T-helper 1 cell treated with Interleukin-12 subunit alpha and Interleukin-12 subunit beta and Interleukin-4 antibody, amounts not matched to agents 30 μg/mL and 1 μg/mL, for 36 hours (primary cell): ENCODE measurements around the gene ZNF385A.

Source experiments
- H3K27ac Mint-ChIP-seq: one replicate; pipeline ENCODE4 v1.8.0; 2021; ENCODE audit warnings: mild to moderate bottlenecking, mixed read lengths
- H3K27me3 Mint-ChIP-seq: one replicate; pipeline ENCODE4 v1.8.0; 2021; ENCODE audit warnings: low read depth, mixed read lengths
- H3K36me3 Mint-ChIP-seq: one replicate; pipeline ENCODE4 v1.8.0; 2021; ENCODE audit warnings: low read depth, mixed read lengths
- H3K4me1 Mint-ChIP-seq: one replicate; pipeline ENCODE4 v1.8.0; 2021; ENCODE audit warnings: low read depth, mixed read lengths
- H3K4me3 Mint-ChIP-seq: one replicate; pipeline ENCODE4 v1.8.0; 2021; ENCODE audit warnings: mild to moderate bottlenecking, moderate library complexity, mixed read lengths
- H3K9me3 Mint-ChIP-seq: one replicate; pipeline ENCODE4 v1.8.0; 2021; ENCODE audit warnings: mixed read lengths

Gene ZNF385A

GRCh38 chr12:54377797-54378515 lies 6.6 kb downstream of the ZNF385A start:
- no peak overlapping the region for H3K4me3 Mint-ChIP-seq
- H3K4me1 Mint-ChIP-seq: peaks cover 11% of the 10 kb centered on the region
- H3K27me3 Mint-ChIP-seq: peaks cover 7% of the 10 kb centered on the region
- no peaks in the 10 kb centered on the region for H3K9me3 Mint-ChIP-seq
- no peaks in the 10 kb centered on the region for H3K36me3 Mint-ChIP-seq
- no peak overlapping the region for H3K27ac Mint-ChIP-seq

- Mint-ChIP-seq H3K4me3 (no peak overlapping the region), H3K27ac (no peak overlapping the region), H3K4me1 (peaks cover 13% of the 10 kb centered on the region), H3K9me3 (no peaks in the 10 kb centered on the region), H3K36me3 (no peaks in the 10 kb centered on the region), H3K27me3 (peaks cover 7% of the 10 kb centered on the region)
Observed at GRCh38 chr12:54377007-54377406, 7.5 kb downstream of the ZNF385A start.

GRCh38 chr12:54376596-54376995 lies 7.9 kb downstream of the ZNF385A start:
- H3K4me1 Mint-ChIP-seq: peaks cover 14% of the 10 kb centered on the region
- H3K36me3 Mint-ChIP-seq: no peaks in the 10 kb centered on the region
- H3K4me3 Mint-ChIP-seq: no peak overlapping the region
- no peaks in the 10 kb centered on the region for H3K9me3 Mint-ChIP-seq
- H3K27ac Mint-ChIP-seq: no peak overlapping the region
- peaks cover 6% of the 10 kb centered on the region for H3K27me3 Mint-ChIP-seq

DNA sequence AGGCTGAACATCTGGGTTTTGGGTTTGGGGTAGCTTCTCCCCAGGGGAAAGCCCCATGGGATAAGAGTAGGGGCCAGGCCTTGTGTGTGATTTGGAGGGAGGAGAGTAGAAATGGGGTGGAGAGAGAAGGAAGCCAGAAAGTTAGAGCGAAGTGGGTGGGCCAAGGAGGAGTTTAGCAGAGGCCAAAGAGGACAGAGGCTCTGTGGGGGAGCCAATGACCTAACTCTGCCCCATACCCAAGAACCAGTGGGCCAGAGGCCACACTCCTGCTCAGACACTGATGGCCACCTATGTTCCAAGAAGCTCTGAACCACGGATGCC lies 9.3 kb downstream of the ZNF385A start:
- H3K36me3 Mint-ChIP-seq: no peaks in the 10 kb centered on the region
- no peak overlapping the region for H3K27ac Mint-ChIP-seq
- H3K4me1 Mint-ChIP-seq: peaks cover 17% of the 10 kb centered on the region
- no peak overlapping the region for H3K4me3 Mint-ChIP-seq
- H3K27me3 Mint-ChIP-seq: peaks cover 4% of the 10 kb centered on the region
- H3K9me3 Mint-ChIP-seq: no peaks in the 10 kb centered on the region

- Mint-ChIP-seq H3K9me3 (no peaks in the 10 kb centered on the region), H3K36me3 (no peaks in the 10 kb centered on the region), H3K4me3 (no peak overlapping the region), H3K27ac (no peak overlapping the region), H3K4me1 (peaks cover 15% of the 10 kb centered on the region), H3K27me3 (peaks cover 4% of the 10 kb centered on the region)
Observed at GRCh38 chr12:54374562-54375258, 9.8 kb downstream of the ZNF385A start.

- H3K36me3 Mint-ChIP-seq: no peaks in the 10 kb centered on the region
- H3K27me3 Mint-ChIP-seq: peaks cover 4% of the 10 kb centered on the region
- peaks cover 16% of the 10 kb centered on the region for H3K4me1 Mint-ChIP-seq
- H3K9me3 Mint-ChIP-seq: no peaks in the 10 kb centered on the region
- H3K27ac Mint-ChIP-seq: no peak overlapping the region
- H3K4me3 Mint-ChIP-seq: no peak overlapping the region
Observed at GRCh38 chr12:54373649-54374561, 10.6 kb downstream of the ZNF385A start.

- H3K36me3 Mint-ChIP-seq: no peaks in the 10 kb centered on the region
- H3K4me1 Mint-ChIP-seq: peaks cover 26% of the 10 kb centered on the region
- H3K9me3 Mint-ChIP-seq: no peaks in the 10 kb centered on the region
- H3K27me3 Mint-ChIP-seq: peaks cover 14% of the 10 kb centered on the region
- H3K27ac Mint-ChIP-seq: peak overlapping the region; percentile 63
- H3K4me3 Mint-ChIP-seq: no peak overlapping the region
Observed at GRCh38 chr12:54372113-54372806, 12.3 kb downstream of the ZNF385A start.

- Mint-ChIP-seq H3K27ac (no peak overlapping the region), H3K27me3 (peaks cover 20% of the 10 kb centered on the region), H3K9me3 (no peaks in the 10 kb centered on the region), H3K4me3 (no peak overlapping the region), H3K4me1 (peaks cover 26% of the 10 kb centered on the region), H3K36me3 (no peaks in the 10 kb centered on the region)
Observed at GRCh38 chr12:54371328-54372112, 13.0 kb downstream of the ZNF385A start.

DNA sequence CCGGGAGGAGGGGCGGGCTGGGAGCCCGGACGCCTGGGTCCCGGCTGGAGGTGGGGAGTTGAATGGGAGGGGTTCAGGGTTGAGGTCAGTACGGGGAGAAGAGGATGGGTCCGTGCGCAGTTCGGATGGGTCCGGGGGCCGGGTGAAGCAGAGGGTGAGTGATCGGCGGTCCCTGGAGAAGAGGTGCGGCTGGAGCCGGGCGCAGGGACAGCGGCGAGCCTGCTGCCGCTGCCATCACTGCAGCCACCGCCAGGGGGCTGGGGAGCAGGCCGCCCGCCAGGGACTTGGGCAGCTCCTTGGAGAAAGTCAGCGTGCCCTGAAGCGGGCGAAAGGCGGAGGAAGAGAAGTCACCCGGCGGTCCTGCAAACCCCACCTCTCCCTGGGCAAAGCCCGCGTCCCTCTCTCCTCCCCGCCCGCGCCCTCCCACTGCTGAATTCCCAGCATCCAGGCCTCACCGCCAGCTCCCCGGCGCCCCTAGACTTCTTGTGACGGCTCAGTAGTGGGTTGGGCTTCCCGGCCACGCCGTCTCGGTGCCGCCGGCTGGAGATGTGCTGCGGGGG lies 14.3 kb downstream of the ZNF385A start:
- Mint-ChIP-seq H3K27me3 (peaks cover 20% of the 10 kb centered on the region), H3K36me3 (no peaks in the 10 kb centered on the region), H3K4me3 (no peak overlapping the region), H3K27ac (no peak overlapping the region), H3K4me1 (peaks cover 26% of the 10 kb centered on the region), H3K9me3 (no peaks in the 10 kb centered on the region)

DNA sequence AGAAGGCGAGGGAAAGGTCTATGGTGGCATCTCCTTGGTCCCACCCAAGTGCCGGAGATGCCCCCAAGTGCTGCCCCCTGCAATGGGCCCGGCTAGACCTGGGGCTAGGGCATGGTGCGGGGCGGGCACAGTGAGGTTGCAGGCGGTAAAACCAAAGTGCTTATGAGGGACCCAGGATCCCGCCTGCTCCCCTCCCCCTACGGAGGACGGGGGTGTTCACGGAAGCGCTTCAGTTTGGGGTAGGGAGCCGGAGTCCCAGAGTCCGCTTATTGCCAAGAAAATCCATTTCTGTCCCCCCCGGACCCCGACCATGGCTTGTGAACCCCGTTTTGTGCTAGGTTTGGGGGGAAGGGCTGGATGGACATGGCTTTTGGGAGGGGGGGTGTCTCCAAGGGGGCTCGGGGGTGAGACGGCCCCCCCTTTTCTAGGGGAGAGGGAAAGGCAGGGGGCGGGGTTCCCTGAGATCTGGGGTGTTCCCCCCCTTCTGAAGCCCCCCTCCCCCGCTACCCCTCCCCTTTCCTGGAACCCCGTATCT lies 14.9 kb downstream of the ZNF385A start:
- Mint-ChIP-seq H3K4me3 (peak overlapping the region; percentile 56), H3K4me1 (peaks cover 29% of the 10 kb centered on the region), H3K36me3 (no peaks in the 10 kb centered on the region), H3K27me3 (peaks cover 20% of the 10 kb centered on the region), H3K9me3 (no peaks in the 10 kb centered on the region), H3K27ac (no peak overlapping the region)

GRCh38 chr12:54368709-54369596 lies 15.6 kb downstream of the ZNF385A start:
- peak overlapping the region; percentile 56 for H3K4me3 Mint-ChIP-seq
- no peaks in the 10 kb centered on the region for H3K9me3 Mint-ChIP-seq
- H3K27ac Mint-ChIP-seq: peak overlapping the region; percentile 39
- peaks cover 36% of the 10 kb centered on the region for H3K4me1 Mint-ChIP-seq
- peaks cover 20% of the 10 kb centered on the region for H3K27me3 Mint-ChIP-seq
- H3K36me3 Mint-ChIP-seq: no peaks in the 10 kb centered on the region

DNA sequence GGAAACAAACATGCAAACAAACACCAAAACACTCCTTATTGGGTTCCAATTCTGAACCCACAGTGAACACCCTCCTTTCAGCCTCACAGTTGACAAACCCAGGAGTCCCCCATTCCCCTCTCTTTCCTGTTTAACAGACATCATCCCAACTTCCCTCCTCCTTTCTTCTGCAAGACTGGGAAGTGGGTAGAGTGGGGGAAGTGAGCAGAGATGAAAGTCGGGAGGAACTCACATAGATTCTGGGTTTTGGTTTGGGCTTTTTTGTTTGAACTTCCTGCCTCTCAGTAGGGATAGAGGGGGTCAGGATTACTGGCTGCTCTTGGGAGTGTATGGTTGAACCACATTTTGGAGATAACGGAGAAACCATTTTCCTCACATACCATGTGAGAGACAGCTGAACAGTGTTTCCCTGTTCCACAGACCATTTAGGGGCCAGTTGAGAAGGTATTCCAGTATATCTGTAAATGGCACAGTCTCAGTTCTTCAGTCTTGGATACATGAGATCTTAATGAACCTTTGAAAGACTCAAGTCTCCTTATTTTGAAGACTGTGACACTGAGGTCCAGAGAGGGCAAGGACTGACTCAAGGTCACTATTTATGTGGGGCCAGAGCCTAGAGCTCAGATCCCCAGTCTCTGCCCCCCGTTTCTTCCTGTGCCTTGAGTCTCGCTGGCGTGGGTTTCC lies 16.4 kb downstream of the ZNF385A start:
- H3K4me1 Mint-ChIP-seq: peaks cover 38% of the 10 kb centered on the region
- H3K27me3 Mint-ChIP-seq: peaks cover 20% of the 10 kb centered on the region
- H3K9me3 Mint-ChIP-seq: no peaks in the 10 kb centered on the region
- no peak overlapping the region for H3K27ac Mint-ChIP-seq
- peak overlapping the region; percentile 56 for H3K4me3 Mint-ChIP-seq
- H3K36me3 Mint-ChIP-seq: no peaks in the 10 kb centered on the region
